ENCODE data around the gene RAMAC. TPM values are rescaled to one million over a fixed set of nuclear protein-coding genes. Genes with fewer than 3 reads are reported as not detected.
A peak's percentile ranks its signal among the peaks of the same experiment; 100 is the strongest.

The RAMAC gene
- polyA plus RNA-seq, 1 donor from 2014 or later, result 116 TPM

- no peaks in the 10 kb centered on the region for H3K27me3 ChIP-seq (ENCODE audit: insufficient read depth, low read depth, low read length)
- no peak overlapping the region for H3K9ac ChIP-seq (ENCODE audit: low read length)
- no peak for TF ChIP-seq SMC3 (conservative IDR thresholded peaks at IDR 0.05; ENCODE audit: poor library complexity)
- TF ChIP-seq CTCF (IDR thresholded peaks at IDR 0.05; ENCODE audit: poor library complexity, severe bottlenecking), result no peak
- TF ChIP-seq EP300 (conservative IDR thresholded peaks at IDR 0.05; ENCODE audit: poor library complexity, severe bottlenecking), result no peak
- H3K9me2 ChIP-seq (ENCODE audit: insufficient read depth, low read length), result no peaks in the 10 kb centered on the region
- no peaks in the 10 kb centered on the region for H3F3A ChIP-seq (ENCODE audit: insufficient read depth, low read length, poor library complexity, severe bottlenecking)
- no peaks in the 10 kb centered on the region for H3K9me3 ChIP-seq (ENCODE audit: low read length)
- no peaks in the 10 kb centered on the region for H4K20me1 ChIP-seq (ENCODE audit: insufficient read depth)
- H3K27ac ChIP-seq (ENCODE audit: low read length), result no peak overlapping the region
- no peaks in the 10 kb centered on the region for H3K79me2 ChIP-seq (replicated peaks; ENCODE audit: insufficient read depth, low read length)
- H2AFZ ChIP-seq (ENCODE audit: low read depth, low read length), result no peak overlapping the region
- H3K4me3 ChIP-seq (ENCODE audit: low read length), result no peak overlapping the region
- H3K4me2 ChIP-seq (ENCODE audit: low read length), result no peak overlapping the region
- no peaks in the 10 kb centered on the region for H3K36me3 ChIP-seq (ENCODE audit: insufficient read depth, low read length)
Measured at GRCh38 chr15:82950295-82950694, 35.7 kb upstream of the RAMAC start.

- Histone ChIP-seq H3K4me2 (ENCODE audit: low read length) (no peak overlapping the region), H3K9ac (ENCODE audit: low read length) (no peak overlapping the region), H3K4me3 (ENCODE audit: low read length) (peak overlapping the region; percentile 76), H3K27ac (ENCODE audit: low read length) (no peak overlapping the region), H3K9me2 (ENCODE audit: insufficient read depth, low read length) (no peaks in the 10 kb centered on the region), H2AFZ (ENCODE audit: low read depth, low read length) (no peak overlapping the region), H3K79me2 (replicated peaks; ENCODE audit: insufficient read depth, low read length) (no peaks in the 10 kb centered on the region), H3K36me3 (ENCODE audit: insufficient read depth, low read length) (no peaks in the 10 kb centered on the region), H3K9me3 (ENCODE audit: low read length) (no peaks in the 10 kb centered on the region), H3K27me3 (ENCODE audit: insufficient read depth, low read depth, low read length) (no peaks in the 10 kb centered on the region), H3F3A (ENCODE audit: insufficient read depth, low read length, poor library complexity, severe bottlenecking) (no peaks in the 10 kb centered on the region), H4K20me1 (ENCODE audit: insufficient read depth) (no peaks in the 10 kb centered on the region)
- TF ChIP-seq CTCF (IDR thresholded peaks at IDR 0.05; ENCODE audit: poor library complexity, severe bottlenecking), result no peak
- no peak for TF ChIP-seq EZH2 (IDR thresholded peaks at IDR 0.05; ENCODE audit: borderline replicate concordance, insufficient read depth, low read length, poor library complexity, severe bottlenecking)
- no peak for TF ChIP-seq MXI1 (conservative IDR thresholded peaks at IDR 0.05; ENCODE audit: poor library complexity, severe bottlenecking)
- no peak for TF ChIP-seq REST (IDR thresholded peaks at IDR 0.05; ENCODE audit: borderline replicate concordance)
Measured at GRCh38 chr15:82950746-82951370, 35.2 kb upstream of the RAMAC start.
